ENCODE results near the gene AMBP. TPM values are rescaled to one million over a fixed set of nuclear protein-coding genes. Genes with fewer than 3 reads are reported as not detected.

The AMBP gene
- total RNA-seq, 1 experiment from 2014 or later, result not detected

- Histone ChIP-seq H3K4me1 (replicated peaks; ENCODE audit: insufficient read depth) (no peaks in the 10 kb centered on the region), H3F3A (ENCODE audit: insufficient read depth, low read depth) (no peaks in the 10 kb centered on the region), H3K27me3 (ENCODE audit: insufficient read depth, low read depth) (peaks cover 96% of the 10 kb centered on the region), H4K20me1 (ENCODE audit: insufficient read depth) (no peaks in the 10 kb centered on the region), H3K36me3 (ENCODE audit: low read depth) (no peaks in the 10 kb centered on the region), H3K4me3 (no peak overlapping the region), H3K79me2 (ENCODE audit: low read depth) (no peaks in the 10 kb centered on the region), H3K4me2 (no peak overlapping the region), H3K9me3 (ENCODE audit: insufficient read depth, low read depth) (no peaks in the 10 kb centered on the region), H3K9me2 (ENCODE audit: insufficient read depth) (no peaks in the 10 kb centered on the region), H3K27ac (no peak overlapping the region), H2AFZ (no peak overlapping the region)
- ChIA-PET CTCF (no interaction called here), POLR2A (ENCODE audit: unreplicated experiment) (no interaction called here)
- DNase-seq, result no peak
- TF ChIP-seq CTCF (conservative IDR thresholded peaks at IDR 0.05) (no peak), EZH2 (IDR thresholded peaks at IDR 0.05; ENCODE audit: low read depth) (no peak)
- intact Hi-C loops (cut with micrococcal nuclease; ENCODE audit: unreplicated experiment), result no loop called here
- no TSS peak for BruUV-seq (replicated peaks)
Observed at GRCh38 chr9:114051706-114052105, 26.4 kb downstream of the AMBP start.

- Histone ChIP-seq H3K4me2 (no peak overlapping the region), H3K27me3 (ENCODE audit: insufficient read depth, low read depth) (peaks cover 96% of the 10 kb centered on the region), H3K36me3 (ENCODE audit: low read depth) (no peaks in the 10 kb centered on the region), H3K4me1 (replicated peaks; ENCODE audit: insufficient read depth) (no peaks in the 10 kb centered on the region), H2AFZ (no peak overlapping the region), H3F3A (ENCODE audit: insufficient read depth, low read depth) (no peaks in the 10 kb centered on the region), H3K9me2 (ENCODE audit: insufficient read depth) (no peaks in the 10 kb centered on the region), H3K9me3 (ENCODE audit: insufficient read depth, low read depth) (no peaks in the 10 kb centered on the region), H3K4me3 (no peak overlapping the region), H3K79me2 (ENCODE audit: low read depth) (no peaks in the 10 kb centered on the region), H4K20me1 (ENCODE audit: insufficient read depth) (no peaks in the 10 kb centered on the region), H3K27ac (no peak overlapping the region)
- intact Hi-C loops (cut with micrococcal nuclease; ENCODE audit: unreplicated experiment), result no loop called here
- ChIA-PET CTCF (no interaction called here), POLR2A (ENCODE audit: unreplicated experiment) (no interaction called here)
- DNase-seq, result no peak
- no peak for TF ChIP-seq CTCF (conservative IDR thresholded peaks at IDR 0.05)
- no peak for TF ChIP-seq EZH2 (IDR thresholded peaks at IDR 0.05; ENCODE audit: low read depth)
- no TSS peak for BruUV-seq (replicated peaks)
Observed at GRCh38 chr9:114051281-114051680, 26.8 kb downstream of the AMBP start.

GRCh38 chr9:114050646-114051045 lies 27.5 kb downstream of the AMBP start:
- intact Hi-C loops (cut with micrococcal nuclease; ENCODE audit: unreplicated experiment), result no loop called here
- H3K27ac ChIP-seq, result no peak overlapping the region

More at GRCh38 chr9:114050646-114051045, 27.5 kb downstream of the AMBP start:
- POLR2A ChIA-PET (ENCODE audit: unreplicated experiment), result no interaction called here
- Histone ChIP-seq H3K4me2 (no peak overlapping the region), H3K9me2 (ENCODE audit: insufficient read depth) (no peaks in the 10 kb centered on the region), H3K27me3 (ENCODE audit: insufficient read depth, low read depth) (peaks cover 96% of the 10 kb centered on the region), H3K4me3 (no peak overlapping the region), H3K9me3 (ENCODE audit: insufficient read depth, low read depth) (no peaks in the 10 kb centered on the region), H2AFZ (no peak overlapping the region), H3K36me3 (ENCODE audit: low read depth) (no peaks in the 10 kb centered on the region), H3K79me2 (ENCODE audit: low read depth) (no peaks in the 10 kb centered on the region), H3K4me1 (replicated peaks; ENCODE audit: insufficient read depth) (no peaks in the 10 kb centered on the region), H4K20me1 (ENCODE audit: insufficient read depth) (no peaks in the 10 kb centered on the region), H3F3A (ENCODE audit: insufficient read depth, low read depth) (no peaks in the 10 kb centered on the region)
- no peak for DNase-seq
- BruUV-seq (replicated peaks), result no TSS peak
- TF ChIP-seq EZH2 (IDR thresholded peaks at IDR 0.05; ENCODE audit: low read depth) (no peak), CTCF (conservative IDR thresholded peaks at IDR 0.05) (no peak)
- CTCF ChIA-PET, result no interaction called here

Data from PC-9 (cell line).